Astrocyte (in vitro differentiated cells and primary cell): ENCODE measurements around the gene CENPE. TPM values are rescaled to one million over a fixed set of nuclear protein-coding genes. Genes with fewer than 3 reads are reported as not detected.

Experiments
- DNase-seq: peaks from one replicate; pipeline ENCODE4 v3.0.0-alpha.2; 2010; ENCODE audit warnings: low read depth
- FAIRE-seq: peaks from 2 replicates; lab custom pipeline; 2011; peaks lifted over from hg19 to GRCh38; lab: Jason Lieb, UNC
- H2AFZ ChIP-seq: 2 replicates; pipeline ENCODE4 v1.6.0; 2012; ENCODE audit warnings: low read depth, low read length, inconsistent platforms
- H3K27ac ChIP-seq: 2 replicates; pipeline ENCODE4 v1.5.1; 2011; ENCODE audit warnings: low read depth, low read length, inconsistent platforms
- H3K27me3 ChIP-seq: 2 replicates; pipeline ENCODE4 v1.6.0; 2011; ENCODE audit warnings: low read length, inconsistent platforms; ENCODE audit not compliant: insufficient read depth
- H3K36me3 ChIP-seq: 2 replicates; pipeline ENCODE4 v1.5.1; 2011; ENCODE audit warnings: low read length, inconsistent platforms; ENCODE audit not compliant: insufficient read depth
- H3K4me1 ChIP-seq: 2 replicates; pipeline ENCODE4 v1.5.1; 2011; ENCODE audit warnings: low read length, inconsistent platforms; ENCODE audit not compliant: insufficient read depth
- H3K4me2 ChIP-seq: 2 replicates; pipeline ENCODE4 v1.6.0; 2012; ENCODE audit warnings: low read length, inconsistent platforms
- H3K4me3 ChIP-seq: 2 replicates; pipeline ENCODE4 v1.5.1; 2011; ENCODE audit warnings: low read depth, mild to moderate bottlenecking, low read length, inconsistent platforms; ENCODE audit not compliant: insufficient read depth
- H3K79me2 ChIP-seq: 2 replicates; pipeline ENCODE4 v1.6.0; 2012; ENCODE audit warnings: mild to moderate bottlenecking, low read length, inconsistent platforms; ENCODE audit not compliant: insufficient read depth
- H3K9ac ChIP-seq: 2 replicates; pipeline ENCODE4 v1.6.0; 2012; ENCODE audit warnings: mild to moderate bottlenecking, low read length, inconsistent platforms
- H3K9me3 ChIP-seq: 2 replicates; pipeline ENCODE4 v1.5.1; 2012; ENCODE audit warnings: low read depth, mild to moderate bottlenecking, low read length, inconsistent platforms; ENCODE audit not compliant: insufficient read depth
- H4K20me1 ChIP-seq: 2 replicates; pipeline ENCODE4 v1.6.0; 2012; ENCODE audit warnings: low read length, inconsistent platforms; ENCODE audit not compliant: insufficient read depth
- H3K27ac Mint-ChIP-seq: one replicate; pipeline ENCODE4 v1.8.0; 2021; ENCODE audit warnings: mild to moderate bottlenecking, mixed read lengths; ENCODE audit not compliant: unreplicated experiment
- H3K27me3 Mint-ChIP-seq: one replicate; pipeline ENCODE4 v1.8.0; 2021; ENCODE audit warnings: low read depth, mixed read lengths; ENCODE audit not compliant: unreplicated experiment
- H3K36me3 Mint-ChIP-seq: one replicate; pipeline ENCODE4 v1.8.0; 2021; ENCODE audit warnings: low read depth, mixed read lengths; ENCODE audit not compliant: unreplicated experiment
- H3K4me1 Mint-ChIP-seq: one replicate; pipeline ENCODE4 v1.8.0; 2021; ENCODE audit warnings: low read depth, mixed read lengths; ENCODE audit not compliant: unreplicated experiment
- H3K4me3 Mint-ChIP-seq: one replicate; pipeline ENCODE4 v1.8.0; 2021; ENCODE audit warnings: mild to moderate bottlenecking, moderate library complexity, mixed read lengths; ENCODE audit not compliant: unreplicated experiment
- H3K9me3 Mint-ChIP-seq: one replicate; pipeline ENCODE4 v1.8.0; 2021; ENCODE audit warnings: mild to moderate bottlenecking, mixed read lengths; ENCODE audit not compliant: unreplicated experiment
- EZH2 ChIP-seq: IDR thresholded peaks from 2 replicates; pipeline ENCODE4 v1.6.1; 2012; ENCODE audit warnings: mild to moderate bottlenecking, low read length, inconsistent platforms; ENCODE audit not compliant: insufficient read depth
- total RNA-seq: library from RNA; stranded (reverse); gene quantifications from 2 replicates; pipeline ENCODE4 v1.2.1, GENCODE V29; 2021
- TF ChIP-seq, protein P1 (sequence below): IDR thresholded peaks from 2 replicates; pipeline ENCODE4 v1.5.1; 2011; ENCODE audit warnings: low read depth, mild to moderate bottlenecking, inconsistent platforms, low read length, moderate library complexity; ENCODE audit not compliant: insufficient read depth

The CENPE gene
- total RNA-seq, 1 donor from 2014 or later, result 5.6 TPM

DNA sequence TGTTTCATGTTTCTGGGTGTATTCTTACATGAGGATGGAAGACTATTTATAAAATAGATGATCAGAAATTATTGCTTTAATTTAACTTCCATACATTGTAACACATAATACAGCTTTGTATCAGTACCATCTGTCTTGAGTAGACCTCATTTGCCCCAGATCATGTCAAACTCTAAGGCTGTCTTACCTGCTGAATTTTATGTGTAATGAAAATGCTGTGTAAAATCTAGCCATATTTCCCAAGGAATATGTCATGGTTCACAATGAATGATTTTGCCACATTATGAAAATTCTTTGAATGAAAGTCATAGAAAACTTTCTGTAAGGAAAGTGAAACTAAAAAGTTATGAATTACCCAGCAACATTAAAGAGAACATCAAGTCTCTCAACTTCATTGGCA is 105.9 kb downstream of the CENPE start:
- peaks cover 3% of the 10 kb centered on the region for H3K79me2 ChIP-seq
- Mint-ChIP-seq H3K27me3 (no peaks in the 10 kb centered on the region), H3K27ac (no peak overlapping the region), H3K36me3 (peaks cover 14% of the 10 kb centered on the region), H3K4me3 (no peak overlapping the region), H3K4me1 (no peaks in the 10 kb centered on the region), H3K9me3 (no peaks in the 10 kb centered on the region)
- H3K9me3 ChIP-seq, result no peaks in the 10 kb centered on the region
- DNase-seq (no peak), FAIRE-seq (no peak)
- no peaks in the 10 kb centered on the region for H3K27me3 ChIP-seq
- TF ChIP-seq EZH2, result no peak
- TF ChIP-seq, protein P1, sequence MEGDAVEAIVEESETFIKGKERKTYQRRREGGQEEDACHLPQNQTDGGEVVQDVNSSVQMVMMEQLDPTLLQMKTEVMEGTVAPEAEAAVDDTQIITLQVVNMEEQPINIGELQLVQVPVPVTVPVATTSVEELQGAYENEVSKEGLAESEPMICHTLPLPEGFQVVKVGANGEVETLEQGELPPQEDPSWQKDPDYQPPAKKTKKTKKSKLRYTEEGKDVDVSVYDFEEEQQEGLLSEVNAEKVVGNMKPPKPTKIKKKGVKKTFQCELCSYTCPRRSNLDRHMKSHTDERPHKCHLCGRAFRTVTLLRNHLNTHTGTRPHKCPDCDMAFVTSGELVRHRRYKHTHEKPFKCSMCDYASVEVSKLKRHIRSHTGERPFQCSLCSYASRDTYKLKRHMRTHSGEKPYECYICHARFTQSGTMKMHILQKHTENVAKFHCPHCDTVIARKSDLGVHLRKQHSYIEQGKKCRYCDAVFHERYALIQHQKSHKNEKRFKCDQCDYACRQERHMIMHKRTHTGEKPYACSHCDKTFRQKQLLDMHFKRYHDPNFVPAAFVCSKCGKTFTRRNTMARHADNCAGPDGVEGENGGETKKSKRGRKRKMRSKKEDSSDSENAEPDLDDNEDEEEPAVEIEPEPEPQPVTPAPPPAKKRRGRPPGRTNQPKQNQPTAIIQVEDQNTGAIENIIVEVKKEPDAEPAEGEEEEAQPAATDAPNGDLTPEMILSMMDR, result no peak
- no peak overlapping the region for H2AFZ ChIP-seq
- H3K4me1 ChIP-seq, result no peaks in the 10 kb centered on the region
- H3K9ac ChIP-seq, result no peak overlapping the region
- no peak overlapping the region for H3K27ac ChIP-seq
- H3K36me3 ChIP-seq, result peaks cover 23% of the 10 kb centered on the region
- no peaks in the 10 kb centered on the region for H4K20me1 ChIP-seq
- H3K4me2 ChIP-seq, result no peak overlapping the region
- H3K4me3 ChIP-seq, result no peak overlapping the region

DNA sequence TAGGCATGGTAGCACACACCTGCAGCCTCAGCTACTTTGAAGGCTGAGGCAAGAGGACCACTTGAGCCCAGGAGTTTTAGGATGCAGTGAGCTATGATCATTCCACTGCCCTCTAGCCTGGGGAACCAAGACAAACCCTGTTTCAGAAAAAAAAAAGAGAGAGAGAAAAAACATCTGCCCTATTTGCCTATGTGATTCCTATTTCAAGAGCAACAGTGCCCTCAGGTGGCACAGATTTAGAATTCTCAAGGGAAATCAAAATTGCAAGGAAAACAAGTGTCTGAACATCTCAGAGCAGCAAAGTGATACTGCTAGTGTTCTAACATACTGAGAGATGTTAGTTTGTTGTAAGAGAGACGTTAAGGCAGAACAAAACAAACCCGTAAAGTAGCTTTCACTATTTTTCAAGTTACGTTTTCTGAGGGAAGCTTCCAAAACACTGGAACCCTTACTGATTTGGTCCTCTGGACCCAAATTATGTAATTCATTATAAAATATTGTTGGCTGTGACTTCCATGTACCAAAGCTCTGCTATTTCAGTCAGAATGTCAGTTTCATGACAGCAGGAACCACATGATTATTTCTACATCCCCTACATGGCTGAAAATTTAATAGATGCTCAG is 106.4 kb downstream of the CENPE start:
- no peaks in the 10 kb centered on the region for H3K79me2 ChIP-seq
- no peak for TF ChIP-seq EZH2
- TF ChIP-seq, protein P1, result peak; percentile 62
- H3K9me3 Mint-ChIP-seq, result no peaks in the 10 kb centered on the region
- H3K4me3 ChIP-seq, result no peak overlapping the region
- H3K9ac ChIP-seq, result no peak overlapping the region
- peak; percentile 31 for DNase-seq
- no peaks in the 10 kb centered on the region for H3K4me1 Mint-ChIP-seq
- peaks cover 19% of the 10 kb centered on the region for H3K36me3 Mint-ChIP-seq
- H3K4me1 ChIP-seq, result no peaks in the 10 kb centered on the region
- no peaks in the 10 kb centered on the region for H3K27me3 ChIP-seq
- H3K4me3 Mint-ChIP-seq, result no peak overlapping the region
- no peak overlapping the region for H3K27ac ChIP-seq
- H2AFZ ChIP-seq, result no peak overlapping the region
- H3K9me3 ChIP-seq, result no peaks in the 10 kb centered on the region
- no peak overlapping the region for H3K4me2 ChIP-seq
- peaks cover 28% of the 10 kb centered on the region for H3K36me3 ChIP-seq
- H3K27me3 Mint-ChIP-seq, result no peaks in the 10 kb centered on the region
- H3K27ac Mint-ChIP-seq, result no peak overlapping the region
- peak; percentile 91 for FAIRE-seq
- no peaks in the 10 kb centered on the region for H4K20me1 ChIP-seq

DNA sequence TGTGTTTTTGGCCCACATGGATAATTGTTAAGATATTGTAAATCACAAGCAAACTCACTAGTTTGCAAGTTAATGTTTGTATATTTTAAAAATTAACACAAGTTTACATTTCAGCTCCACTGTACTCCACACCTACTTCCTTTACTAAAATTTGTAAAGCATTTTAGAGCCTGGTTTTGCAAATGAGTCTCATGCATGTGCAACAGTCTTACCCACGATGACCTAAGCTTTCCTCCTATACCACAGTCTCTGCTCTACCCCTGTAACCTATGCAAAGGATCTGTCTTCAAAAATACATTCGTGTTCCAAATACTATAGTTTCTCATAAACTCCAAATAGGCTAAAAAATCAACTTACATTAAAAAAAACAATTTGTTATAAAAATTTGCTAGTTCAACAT is 108.7 kb downstream of the CENPE start:
- no peaks in the 10 kb centered on the region for H3K27me3 Mint-ChIP-seq
- Histone ChIP-seq H3K36me3 (peaks cover 34% of the 10 kb centered on the region), H4K20me1 (no peaks in the 10 kb centered on the region), H3K4me1 (no peaks in the 10 kb centered on the region), H3K79me2 (no peaks in the 10 kb centered on the region), H3K27me3 (no peaks in the 10 kb centered on the region), H3K9me3 (no peaks in the 10 kb centered on the region), H2AFZ (no peak overlapping the region), H3K4me3 (no peak overlapping the region), H3K27ac (no peak overlapping the region), H3K4me2 (no peak overlapping the region), H3K9ac (no peak overlapping the region)
- no peak overlapping the region for H3K4me3 Mint-ChIP-seq
- H3K36me3 Mint-ChIP-seq, result peaks cover 22% of the 10 kb centered on the region
- no peaks in the 10 kb centered on the region for H3K9me3 Mint-ChIP-seq
- H3K27ac Mint-ChIP-seq, result no peak overlapping the region
- H3K4me1 Mint-ChIP-seq, result no peaks in the 10 kb centered on the region
- no peak for FAIRE-seq
- TF ChIP-seq, protein P1, result no peak
- TF ChIP-seq EZH2, result no peak
- no peak for DNase-seq
